Transverse colon (tissue), 4 donors: ENCODE measurements around the gene UBE2F.

Experiments
- EP300 ChIP-seq: sonication (generic); formaldehyde crosslinking; IDR thresholded peaks from one replicate; pipeline ENCODE4 v1.6.1; 2017; ENCODE audit warnings: antibody characterized with exemption, low read depth
- POLR2A ChIP-seq: fragments of 450-650 bp; IDR thresholded peaks from one replicate; pipeline ENCODE4 v1.6.1; 2016; ENCODE audit warnings: antibody characterized with exemption, mild to moderate bottlenecking, moderate library complexity
- POLR2AphosphoS5 ChIP-seq, 3 donors: sonication (generic); formaldehyde crosslinking; IDR thresholded peaks; one replicate each; pipeline ENCODE4 v1.6.1; 2016; ENCODE audit warnings: antibody characterized with exemption in 3 of 3
- TF ChIP-seq, protein P1 (sequence below), 5 experiments: fragments of 200-600 bp in 3 of 5; fragments of 450-650 bp in 2 of 5; sonication (generic) in 3 of 5; IDR thresholded peaks; 1 replicate in 2 of 5; 2 replicates in 3 of 5; pipeline ENCODE4 v1.5.1; 2016 to 2017; ENCODE audit warnings: antibody characterized with exemption in 5 of 5, inconsistent platforms in 3 of 5, mild to moderate bottlenecking in 2 of 5, moderate library complexity in 1 of 5

- no peak for TF ChIP-seq POLR2AphosphoS5 (IDR thresholded peaks at IDR 0.05)
- TF ChIP-seq, protein P1, sequence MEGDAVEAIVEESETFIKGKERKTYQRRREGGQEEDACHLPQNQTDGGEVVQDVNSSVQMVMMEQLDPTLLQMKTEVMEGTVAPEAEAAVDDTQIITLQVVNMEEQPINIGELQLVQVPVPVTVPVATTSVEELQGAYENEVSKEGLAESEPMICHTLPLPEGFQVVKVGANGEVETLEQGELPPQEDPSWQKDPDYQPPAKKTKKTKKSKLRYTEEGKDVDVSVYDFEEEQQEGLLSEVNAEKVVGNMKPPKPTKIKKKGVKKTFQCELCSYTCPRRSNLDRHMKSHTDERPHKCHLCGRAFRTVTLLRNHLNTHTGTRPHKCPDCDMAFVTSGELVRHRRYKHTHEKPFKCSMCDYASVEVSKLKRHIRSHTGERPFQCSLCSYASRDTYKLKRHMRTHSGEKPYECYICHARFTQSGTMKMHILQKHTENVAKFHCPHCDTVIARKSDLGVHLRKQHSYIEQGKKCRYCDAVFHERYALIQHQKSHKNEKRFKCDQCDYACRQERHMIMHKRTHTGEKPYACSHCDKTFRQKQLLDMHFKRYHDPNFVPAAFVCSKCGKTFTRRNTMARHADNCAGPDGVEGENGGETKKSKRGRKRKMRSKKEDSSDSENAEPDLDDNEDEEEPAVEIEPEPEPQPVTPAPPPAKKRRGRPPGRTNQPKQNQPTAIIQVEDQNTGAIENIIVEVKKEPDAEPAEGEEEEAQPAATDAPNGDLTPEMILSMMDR (IDR thresholded peaks at IDR 0.05): no peak
- no peak for TF ChIP-seq POLR2A
- no peak for TF ChIP-seq EP300
These were observed 114.3 kb downstream of the UBE2F start for GRCh38 chr2:238081150-238081549.
